CD8-positive, alpha-beta memory T cell (primary cell): ENCODE data around the gene ASTL. TPM values are rescaled to one million over a fixed set of nuclear protein-coding genes. Genes with fewer than 3 reads are reported as not detected.
A peak's percentile ranks its signal among the peaks of the same experiment; 100 is the strongest.

Experiments used
- CTCF ChIA-PET: fragments of 350-600 bp; sonication (Branson Sonifier 250); formaldehyde crosslinking; loops from one replicate; lab custom pipeline; 2021; ENCODE audit warnings: antibody characterized with exemption; lab: Charles Lee
- POLR2A ChIA-PET: fragments of 350-600 bp; sonication (Branson Sonifier 250); formaldehyde crosslinking; loops from one replicate; lab custom pipeline; 2021; ENCODE audit warnings: antibody characterized with exemption; lab: Charles Lee
- DNase-seq, 5 donors: peaks; one replicate each; pipeline versions ENCODE4 v3.0.0 to v3.0.0-alpha.2; 2020 to 2022; ENCODE audit warnings: mixed read lengths in 1 of 5
- H3K27ac ChIP-seq: one replicate; pipeline ENCODE4 v1.7.0; 2013; ENCODE audit warnings: low read depth, mild to moderate bottlenecking, low read length, moderate library complexity
- H3K27me3 ChIP-seq: 2 replicates; pipeline ENCODE4 v1.7.0; 2013; ENCODE audit warnings: low read length, mild to moderate bottlenecking; ENCODE audit not compliant: insufficient read depth, poor library complexity, severe bottlenecking
- H3K36me3 ChIP-seq: 2 replicates; pipeline ENCODE4 v1.7.0; 2013; ENCODE audit warnings: mild to moderate bottlenecking, low read length, moderate library complexity; ENCODE audit not compliant: insufficient read depth
- H3K4me1 ChIP-seq: 2 replicates; pipeline ENCODE4 v1.7.0; 2013; ENCODE audit warnings: mild to moderate bottlenecking, low read length, moderate library complexity; ENCODE audit not compliant: insufficient read depth
- H3K4me3 ChIP-seq: 2 replicates; pipeline ENCODE4 v1.7.0; 2013; ENCODE audit warnings: mild to moderate bottlenecking, low read length
- H3K9me3 ChIP-seq: 2 replicates; pipeline ENCODE4 v1.7.0; 2013; ENCODE audit warnings: mild to moderate bottlenecking, low read length
- H3K27ac Mint-ChIP-seq, 8 donors: one replicate each; pipeline ENCODE4 v1.8.0; 2020 to 2021; ENCODE audit warnings: mixed read lengths in 8 of 8, mild to moderate bottlenecking in 6 of 8, inconsistent platforms in 3 of 8, moderate library complexity in 3 of 8
- H3K27me3 Mint-ChIP-seq, 2 donors: one replicate each; pipeline ENCODE4 v1.8.0; 2020 to 2021; ENCODE audit warnings: mixed read lengths in 2 of 2, mild to moderate bottlenecking in 1 of 2, moderate library complexity in 1 of 2
- H3K36me3 Mint-ChIP-seq, 3 donors: one replicate each; pipeline ENCODE4 v1.8.0; 2020 to 2021; ENCODE audit warnings: mixed read lengths in 3 of 3, inconsistent platforms in 1 of 3, mild to moderate bottlenecking in 1 of 3
- H3K4me1 Mint-ChIP-seq, 3 donors: one replicate each; pipeline ENCODE4 v1.8.0; 2020 to 2021; ENCODE audit warnings: mixed read lengths in 3 of 3, inconsistent platforms in 1 of 3, mild to moderate bottlenecking in 1 of 3
- H3K4me3 Mint-ChIP-seq, 7 donors: one replicate each; pipeline ENCODE4 v1.8.0; 2020 to 2021; ENCODE audit warnings: mixed read lengths in 7 of 7, mild to moderate bottlenecking in 6 of 7, moderate library complexity in 4 of 7, inconsistent platforms in 2 of 7
- H3K9me3 Mint-ChIP-seq, 5 donors: one replicate each; pipeline ENCODE4 v1.8.0; 2020 to 2022; ENCODE audit warnings: mixed read lengths in 5 of 5, mild to moderate bottlenecking in 3 of 5, moderate library complexity in 2 of 5, inconsistent platforms in 1 of 5
- polyA plus RNA-seq: library from polyadenylated mRNA; unstranded; fragments of 300-500 nt; fragmentation: Illumina TruSeq; gene quantifications from one replicate; pipeline ENCODE4 v1.2.3, GENCODE V29; 2021
- total RNA-seq, 2 experiments: library from RNA; stranded (reverse); gene quantifications; one replicate each; pipeline ENCODE4 v1.2.3, GENCODE V29; 2021

The ASTL gene
- total and polyA plus RNA-seq, 3 experiments from 2014 or later: 0.49 to 18.0 (median 16.2) TPM

- no peak for DNase-seq
- POLR2A ChIA-PET: no interaction called here
- H3K27ac Mint-ChIP-seq: no peak overlapping the region
Measured at GRCh38 chr2:96105152-96105915, 33.0 kb downstream of the ASTL start.

GRCh38 chr2:96104487-96104861 is 33.8 kb downstream of the ASTL start:
- no peak overlapping the region for H3K4me3 ChIP-seq
- Mint-ChIP-seq H3K4me3 (no peak overlapping the region), H3K36me3 (peaks cover 0 to 12% (median 0%) of the 10 kb centered on the region in 3 donors), H3K4me1 (no peaks in the 10 kb centered on the region), H3K9me3 (peaks cover 0 to 16% (median 10%) of the 10 kb centered on the region in 5 donors), H3K27ac (no peak overlapping the region), H3K27me3 (peaks cover 0 to 5% of the 10 kb centered on the region in 2 donors)
- H3K27me3 ChIP-seq: no peaks in the 10 kb centered on the region
- DNase-seq: peak in 1 of 5 donors; percentile 0
- H3K36me3 ChIP-seq: no peaks in the 10 kb centered on the region
- H3K9me3 ChIP-seq: peaks cover 5% of the 10 kb centered on the region
- H3K27ac ChIP-seq: no peak overlapping the region
- H3K4me1 ChIP-seq: no peaks in the 10 kb centered on the region
- ChIA-PET POLR2A (no interaction called here), CTCF (no interaction called here)

More at GRCh38 chr2:96105152-96105915, 33.0 kb downstream of the ASTL start:
- peaks cover 0 to 5% of the 10 kb centered on the region in 2 donors for H3K27me3 Mint-ChIP-seq
- H3K9me3 Mint-ChIP-seq: peaks cover 0 to 16% (median 10%) of the 10 kb centered on the region in 5 donors
- no peaks in the 10 kb centered on the region for H3K4me1 Mint-ChIP-seq
- H3K36me3 Mint-ChIP-seq: peaks cover 0 to 12% (median 0%) of the 10 kb centered on the region in 3 donors
- CTCF ChIA-PET: no interaction called here
- Histone ChIP-seq H3K36me3 (no peaks in the 10 kb centered on the region), H3K9me3 (peaks cover 5% of the 10 kb centered on the region), H3K4me3 (no peak overlapping the region), H3K27me3 (no peaks in the 10 kb centered on the region), H3K4me1 (no peaks in the 10 kb centered on the region), H3K27ac (no peak overlapping the region)
- H3K4me3 Mint-ChIP-seq: no peak overlapping the region

- Histone ChIP-seq H3K4me3 (no peak overlapping the region), H3K4me1 (no peaks in the 10 kb centered on the region), H3K9me3 (peaks cover 5% of the 10 kb centered on the region), H3K36me3 (no peaks in the 10 kb centered on the region), H3K27ac (no peak overlapping the region), H3K27me3 (no peaks in the 10 kb centered on the region)
- Mint-ChIP-seq H3K9me3 (peaks cover 0 to 16% (median 10%) of the 10 kb centered on the region in 5 donors), H3K4me3 (no peak overlapping the region), H3K4me1 (no peaks in the 10 kb centered on the region), H3K27me3 (peaks cover 0 to 5% of the 10 kb centered on the region in 2 donors), H3K36me3 (peaks cover 0 to 12% (median 0%) of the 10 kb centered on the region in 3 donors), H3K27ac (no peak overlapping the region)
- no peak for DNase-seq
- POLR2A ChIA-PET: no interaction called here
- CTCF ChIA-PET: no interaction called here
Measured at GRCh38 chr2:96103761-96104486, 34.4 kb downstream of the ASTL start.

GRCh38 chr2:96103187-96103601 is 35.1 kb downstream of the ASTL start:
- H3K27ac Mint-ChIP-seq: no peak overlapping the region
- POLR2A ChIA-PET: no interaction called here
- H3K9me3 ChIP-seq: peaks cover 5% of the 10 kb centered on the region
- H3K4me3 ChIP-seq: no peak overlapping the region
- no peak overlapping the region for H3K4me3 Mint-ChIP-seq
- H3K4me1 Mint-ChIP-seq: no peaks in the 10 kb centered on the region
- CTCF ChIA-PET: no interaction called here
- H3K36me3 ChIP-seq: no peaks in the 10 kb centered on the region
- no peak overlapping the region for H3K27ac ChIP-seq
- H3K9me3 Mint-ChIP-seq: peaks cover 0 to 16% (median 10%) of the 10 kb centered on the region in 5 donors
- no peaks in the 10 kb centered on the region for H3K4me1 ChIP-seq
- no peak for DNase-seq
- peaks cover 0 to 12% (median 0%) of the 10 kb centered on the region in 3 donors for H3K36me3 Mint-ChIP-seq
- H3K27me3 ChIP-seq: no peaks in the 10 kb centered on the region
- peaks cover 0 to 6% of the 10 kb centered on the region in 2 donors for H3K27me3 Mint-ChIP-seq

GRCh38 chr2:96102596-96103186 is 35.6 kb downstream of the ASTL start:
- CTCF ChIA-PET: interaction anchor here (0.7 kb wide), 1 partner anchor 151 kb away, joined by 3 read pairs; no protein-coding TSS in a partner anchor
- Mint-ChIP-seq H3K4me1 (no peaks in the 10 kb centered on the region), H3K36me3 (peaks cover 0 to 12% (median 0%) of the 10 kb centered on the region in 3 donors), H3K4me3 (no peak overlapping the region), H3K27ac (no peak overlapping the region), H3K27me3 (peaks cover 0 to 7% of the 10 kb centered on the region in 2 donors), H3K9me3 (peaks cover 0 to 16% (median 10%) of the 10 kb centered on the region in 5 donors)
- H3K4me3 ChIP-seq: no peak overlapping the region
- no peaks in the 10 kb centered on the region for H3K4me1 ChIP-seq
- peak in 1 of 5 donors; percentile 0 for DNase-seq
- POLR2A ChIA-PET: no interaction called here
- H3K9me3 ChIP-seq: peaks cover 5% of the 10 kb centered on the region
- no peaks in the 10 kb centered on the region for H3K27me3 ChIP-seq
- no peaks in the 10 kb centered on the region for H3K36me3 ChIP-seq
- H3K27ac ChIP-seq: no peak overlapping the region

- Histone ChIP-seq H3K4me1 (no peaks in the 10 kb centered on the region), H3K9me3 (peaks cover 5% of the 10 kb centered on the region), H3K27ac (no peak overlapping the region), H3K4me3 (no peak overlapping the region), H3K36me3 (no peaks in the 10 kb centered on the region), H3K27me3 (no peaks in the 10 kb centered on the region)
- Mint-ChIP-seq H3K9me3 (peaks cover 0 to 13% (median 8%) of the 10 kb centered on the region in 5 donors), H3K4me1 (no peaks in the 10 kb centered on the region), H3K27me3 (peaks cover 0 to 7% of the 10 kb centered on the region in 2 donors), H3K36me3 (peaks cover 0 to 12% (median 0%) of the 10 kb centered on the region in 3 donors), H3K27ac (no peak overlapping the region), H3K4me3 (no peak overlapping the region)
- ChIA-PET POLR2A (no interaction called here), CTCF (no interaction called here)
- DNase-seq: no peak
Measured at GRCh38 chr2:96100893-96101304, 37.4 kb downstream of the ASTL start.

GRCh38 chr2:96099861-96100798 is 38.2 kb downstream of the ASTL start:
- peaks cover 3 to 4% of the 10 kb centered on the region in 2 donors for H3K27me3 Mint-ChIP-seq
- H3K27ac Mint-ChIP-seq: peak overlapping the region in 1 of 8 donors; percentile 35
- Histone ChIP-seq H3K4me3 (no peak overlapping the region), H3K36me3 (no peaks in the 10 kb centered on the region), H3K27me3 (no peaks in the 10 kb centered on the region), H3K9me3 (peaks cover under 1% of the 10 kb centered on the region), H3K27ac (no peak overlapping the region), H3K4me1 (no peaks in the 10 kb centered on the region)
- CTCF ChIA-PET: interaction anchor here (0.7 kb wide), 1 partner anchor 17 kb away, joined by 3 read pairs; no protein-coding TSS in a partner anchor
- no peaks in the 10 kb centered on the region for H3K4me1 Mint-ChIP-seq
- no peak overlapping the region for H3K4me3 Mint-ChIP-seq
- peak in 3 of 5 donors; percentile 0 to 27 (median 1) for DNase-seq
- POLR2A ChIA-PET: no interaction called here
- peaks cover 0 to 5% (median 2%) of the 10 kb centered on the region in 5 donors for H3K9me3 Mint-ChIP-seq
- peaks cover 0 to 5% (median 0%) of the 10 kb centered on the region in 3 donors for H3K36me3 Mint-ChIP-seq
